Gastroesophageal sphincter (tissue), 3 donors: Measurements from ENCODE around the gene OR13A1.
"Not testable (repeated sequence)": the region's sequence is repeated elsewhere in the genome, so short reads cannot be mapped to it uniquely, and the experiment has no call there.

Experiments
- POLR2A ChIP-seq, 2 donors: fragments of 450-650 bp; IDR thresholded peaks; one replicate each; pipeline ENCODE4 v1.6.1; 2017; ENCODE audit warnings: antibody characterized with exemption in 2 of 2, mild to moderate bottlenecking in 2 of 2, moderate library complexity in 1 of 2
- POLR2AphosphoS5 ChIP-seq: sonication (generic); formaldehyde crosslinking; IDR thresholded peaks from one replicate; pipeline ENCODE4 v1.6.1; 2017; ENCODE audit warnings: antibody characterized with exemption
- TF ChIP-seq, protein P1 (sequence below), 4 experiments: fragments of 200-600 bp in 2 of 4; fragments of 450-650 bp in 2 of 4; sonication (generic) in 1 of 4; IDR thresholded peaks; one replicate each; pipeline ENCODE4 v1.5.1; 2017 to 2019; ENCODE audit warnings: antibody characterized with exemption in 4 of 4, mild to moderate bottlenecking in 2 of 4, moderate library complexity in 2 of 4

DNA sequence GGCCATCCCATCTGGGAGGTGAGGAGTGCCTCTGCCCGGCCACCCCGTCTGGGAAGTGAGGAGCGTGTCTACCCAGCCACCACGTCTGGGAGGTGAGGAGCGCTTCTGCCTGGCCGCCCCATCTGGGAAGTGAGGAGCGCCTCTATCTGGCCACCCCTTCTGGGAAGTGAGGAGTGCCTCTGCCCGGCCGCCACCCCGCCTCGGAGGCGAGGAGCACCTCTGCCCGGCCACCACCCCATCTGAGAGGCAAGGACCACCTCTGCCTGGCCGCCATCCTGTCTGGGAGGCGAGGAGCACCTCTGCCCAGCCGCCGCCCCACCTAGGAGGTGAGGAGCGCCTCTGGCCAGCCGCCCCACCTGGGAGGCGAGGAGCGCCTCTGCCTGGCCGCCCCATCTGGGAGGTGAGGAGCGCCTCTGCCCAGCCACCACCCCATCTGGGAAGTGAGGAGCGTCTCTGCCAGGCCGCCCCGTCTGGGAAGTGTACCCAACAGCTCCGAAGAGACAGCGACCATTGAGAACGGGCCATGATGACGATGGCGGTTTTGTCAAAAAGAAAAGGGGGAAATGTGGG lies 32.9 kb upstream of the OR13A1 start:
- TF ChIP-seq, protein P1, sequence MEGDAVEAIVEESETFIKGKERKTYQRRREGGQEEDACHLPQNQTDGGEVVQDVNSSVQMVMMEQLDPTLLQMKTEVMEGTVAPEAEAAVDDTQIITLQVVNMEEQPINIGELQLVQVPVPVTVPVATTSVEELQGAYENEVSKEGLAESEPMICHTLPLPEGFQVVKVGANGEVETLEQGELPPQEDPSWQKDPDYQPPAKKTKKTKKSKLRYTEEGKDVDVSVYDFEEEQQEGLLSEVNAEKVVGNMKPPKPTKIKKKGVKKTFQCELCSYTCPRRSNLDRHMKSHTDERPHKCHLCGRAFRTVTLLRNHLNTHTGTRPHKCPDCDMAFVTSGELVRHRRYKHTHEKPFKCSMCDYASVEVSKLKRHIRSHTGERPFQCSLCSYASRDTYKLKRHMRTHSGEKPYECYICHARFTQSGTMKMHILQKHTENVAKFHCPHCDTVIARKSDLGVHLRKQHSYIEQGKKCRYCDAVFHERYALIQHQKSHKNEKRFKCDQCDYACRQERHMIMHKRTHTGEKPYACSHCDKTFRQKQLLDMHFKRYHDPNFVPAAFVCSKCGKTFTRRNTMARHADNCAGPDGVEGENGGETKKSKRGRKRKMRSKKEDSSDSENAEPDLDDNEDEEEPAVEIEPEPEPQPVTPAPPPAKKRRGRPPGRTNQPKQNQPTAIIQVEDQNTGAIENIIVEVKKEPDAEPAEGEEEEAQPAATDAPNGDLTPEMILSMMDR (IDR thresholded peaks at IDR 0.05) = not testable (repeated sequence)
- TF ChIP-seq POLR2AphosphoS5; POLR2A (IDR thresholded peaks at IDR 0.05): not testable (repeated sequence)
